AG10803 (cell line): Measurements from ENCODE around the gene MYL7.

Source experiments
- DNase-seq: peaks from one replicate; pipeline ENCODE4 v3.0.0; 2010; ENCODE audit warnings: low read depth
- H3K4me3 ChIP-seq: 2 replicates; pipeline ENCODE4 v1.5.1; 2011; ENCODE audit warnings: mild to moderate bottlenecking, low read length, control low read depth
- CTCF ChIP-seq: conservative IDR thresholded peaks from 2 replicates; pipeline ENCODE4 v1.5.1; 2011; ENCODE audit warnings: mild to moderate bottlenecking, low read length, control low read depth, inconsistent platforms

Gene MYL7

GRCh38 chr7:44143646-44144250 lies 2.6 kb upstream of the MYL7 start:
- TF ChIP-seq CTCF, result no peak
- H3K4me3 ChIP-seq, result no peak overlapping the region
- DNase-seq, result peak; percentile 69

- TF ChIP-seq CTCF, result no peak
- DNase-seq, result no peak
- H3K4me3 ChIP-seq, result no peak overlapping the region
Observed at GRCh38 chr7:44142028-44142427, 896 bp upstream of the MYL7 start.

GRCh38 chr7:44140341-44140740 lies 791 bp downstream of the MYL7 start:
- TF ChIP-seq CTCF, result no peak
- DNase-seq, result no peak
- no peak overlapping the region for H3K4me3 ChIP-seq

GRCh38 chr7:44139311-44140010 lies 1.7 kb downstream of the MYL7 start:
- no peak overlapping the region for H3K4me3 ChIP-seq
- no peak for TF ChIP-seq CTCF
- no peak for DNase-seq

GRCh38 chr7:44138698-44139097 lies 2.4 kb downstream of the MYL7 start:
- no peak for TF ChIP-seq CTCF
- no peak overlapping the region for H3K4me3 ChIP-seq

GRCh38 chr7:44136731-44137130 lies 4.4 kb downstream of the MYL7 start:
- H3K4me3 ChIP-seq, result no peak overlapping the region
- peak; percentile 59 for DNase-seq
- no peak for TF ChIP-seq CTCF

More at GRCh38 chr7:44138698-44139097, 2.4 kb downstream of the MYL7 start:
- no peak for DNase-seq
